Nephron (organoid): ENCODE results near the gene QSER1.
A peak's percentile ranks its signal among the peaks of the same experiment; 100 is the strongest.

Experiments
- H3K27ac Mint-ChIP-seq, 3 experiments: 2 replicates each; pipeline ENCODE4 v1.8.0; 2020; ENCODE audit warnings: mixed read lengths in 3 of 3, mild to moderate bottlenecking in 2 of 3, moderate library complexity in 1 of 3
- H3K27me3 Mint-ChIP-seq: 2 replicates; pipeline ENCODE4 v1.8.0; 2021; ENCODE audit warnings: low read depth, mild to moderate bottlenecking, moderate library complexity, mixed read lengths
- H3K36me3 Mint-ChIP-seq: 2 replicates; pipeline ENCODE4 v1.8.0; 2020; ENCODE audit warnings: low read depth, mixed read lengths
- H3K4me1 Mint-ChIP-seq: 2 replicates; pipeline ENCODE4 v1.8.0; 2020; ENCODE audit warnings: mixed read lengths
- H3K4me3 Mint-ChIP-seq, 3 experiments: 2 replicates each; pipeline ENCODE4 v1.8.0; 2020; ENCODE audit warnings: mild to moderate bottlenecking in 3 of 3, mixed read lengths in 3 of 3, moderate library complexity in 2 of 3
- H3K9me3 Mint-ChIP-seq: 2 replicates; pipeline ENCODE4 v1.8.0; 2020; ENCODE audit warnings: mixed read lengths
- TF ChIP-seq, protein P1 (sequence below), 3 experiments: fragments of 200-600 bp; sonication (generic); IDR thresholded peaks; one replicate each; pipeline ENCODE4 v1.5.0; 2021; ENCODE audit warnings: antibody characterized with exemption in 3 of 3; ENCODE audit not compliant: unreplicated experiment in 3 of 3

QSER1 gene

GRCh38 chr11:32893093-32893342, 407 bp downstream of the QSER1 start:
- Mint-ChIP-seq H3K27ac (peak overlapping the region in 2 of 3 experiments; percentile 98 to 99), H3K27me3 (peaks cover 4% of the 10 kb centered on the region), H3K9me3 (no peaks in the 10 kb centered on the region), H3K4me1 (peaks cover 42% of the 10 kb centered on the region), H3K4me3 (peak overlapping the region; percentile 98), H3K36me3 (peaks cover 7% of the 10 kb centered on the region)
- TF ChIP-seq, protein P1, sequence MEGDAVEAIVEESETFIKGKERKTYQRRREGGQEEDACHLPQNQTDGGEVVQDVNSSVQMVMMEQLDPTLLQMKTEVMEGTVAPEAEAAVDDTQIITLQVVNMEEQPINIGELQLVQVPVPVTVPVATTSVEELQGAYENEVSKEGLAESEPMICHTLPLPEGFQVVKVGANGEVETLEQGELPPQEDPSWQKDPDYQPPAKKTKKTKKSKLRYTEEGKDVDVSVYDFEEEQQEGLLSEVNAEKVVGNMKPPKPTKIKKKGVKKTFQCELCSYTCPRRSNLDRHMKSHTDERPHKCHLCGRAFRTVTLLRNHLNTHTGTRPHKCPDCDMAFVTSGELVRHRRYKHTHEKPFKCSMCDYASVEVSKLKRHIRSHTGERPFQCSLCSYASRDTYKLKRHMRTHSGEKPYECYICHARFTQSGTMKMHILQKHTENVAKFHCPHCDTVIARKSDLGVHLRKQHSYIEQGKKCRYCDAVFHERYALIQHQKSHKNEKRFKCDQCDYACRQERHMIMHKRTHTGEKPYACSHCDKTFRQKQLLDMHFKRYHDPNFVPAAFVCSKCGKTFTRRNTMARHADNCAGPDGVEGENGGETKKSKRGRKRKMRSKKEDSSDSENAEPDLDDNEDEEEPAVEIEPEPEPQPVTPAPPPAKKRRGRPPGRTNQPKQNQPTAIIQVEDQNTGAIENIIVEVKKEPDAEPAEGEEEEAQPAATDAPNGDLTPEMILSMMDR (IDR thresholded peaks at IDR 0.05; ENCODE audit: unreplicated experiment in 3 of 3), result no peak

- TF ChIP-seq, protein P1 (IDR thresholded peaks at IDR 0.05; ENCODE audit: unreplicated experiment in 3 of 3), result peak; percentile 45 to 66 (median 50)
- H3K4me3 Mint-ChIP-seq, result peak overlapping the region; percentile 98
- H3K4me1 Mint-ChIP-seq, result peaks cover 44% of the 10 kb centered on the region
- H3K9me3 Mint-ChIP-seq, result no peaks in the 10 kb centered on the region
- H3K36me3 Mint-ChIP-seq, result peaks cover 8% of the 10 kb centered on the region
- peak overlapping the region; percentile 98 to 99 (median 99) for H3K27ac Mint-ChIP-seq
- H3K27me3 Mint-ChIP-seq, result peaks cover 4% of the 10 kb centered on the region
Observed at GRCh38 chr11:32893343-32894148, 935 bp downstream of the QSER1 start.

DNA sequence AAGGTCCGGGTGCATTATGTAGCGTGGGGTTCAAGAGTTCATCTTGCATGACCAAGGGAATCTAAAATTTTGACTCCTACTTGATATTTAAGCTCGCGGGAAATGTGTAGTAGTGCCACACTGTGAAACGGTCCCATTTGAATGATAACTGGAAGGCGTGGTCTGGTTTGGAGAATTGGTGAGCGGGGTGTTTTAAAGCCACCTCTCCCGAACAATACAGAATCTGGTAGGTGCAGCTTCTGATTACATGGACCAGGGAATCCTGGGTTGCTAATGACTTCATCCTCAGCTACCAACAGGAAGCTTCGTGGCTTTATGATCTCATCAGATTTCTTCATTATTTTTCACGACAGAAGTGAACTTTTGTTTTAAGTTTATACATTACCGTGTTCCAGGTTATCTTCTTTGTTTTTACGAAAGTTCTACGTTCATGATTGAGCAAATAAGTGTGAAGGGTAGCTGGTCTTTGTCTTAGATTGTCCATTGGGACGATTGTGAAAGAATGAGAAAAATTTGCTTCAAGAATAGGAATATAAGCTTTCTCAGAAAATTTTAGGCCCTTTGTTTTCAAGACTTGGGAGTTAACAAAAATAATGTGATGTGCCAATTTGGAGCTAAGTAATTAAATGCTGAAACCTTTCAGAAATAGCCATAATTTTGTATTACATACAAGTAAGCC, 1.7 kb downstream of the QSER1 start:
- H3K4me3 Mint-ChIP-seq, result peak overlapping the region; percentile 98
- peaks cover 44% of the 10 kb centered on the region for H3K4me1 Mint-ChIP-seq
- no peaks in the 10 kb centered on the region for H3K9me3 Mint-ChIP-seq
- peaks cover 4% of the 10 kb centered on the region for H3K27me3 Mint-ChIP-seq
- peak overlapping the region; percentile 98 to 99 (median 99) for H3K27ac Mint-ChIP-seq
- TF ChIP-seq, protein P1 (IDR thresholded peaks at IDR 0.05; ENCODE audit: unreplicated experiment in 3 of 3), result no peak
- H3K36me3 Mint-ChIP-seq, result peaks cover 15% of the 10 kb centered on the region

DNA sequence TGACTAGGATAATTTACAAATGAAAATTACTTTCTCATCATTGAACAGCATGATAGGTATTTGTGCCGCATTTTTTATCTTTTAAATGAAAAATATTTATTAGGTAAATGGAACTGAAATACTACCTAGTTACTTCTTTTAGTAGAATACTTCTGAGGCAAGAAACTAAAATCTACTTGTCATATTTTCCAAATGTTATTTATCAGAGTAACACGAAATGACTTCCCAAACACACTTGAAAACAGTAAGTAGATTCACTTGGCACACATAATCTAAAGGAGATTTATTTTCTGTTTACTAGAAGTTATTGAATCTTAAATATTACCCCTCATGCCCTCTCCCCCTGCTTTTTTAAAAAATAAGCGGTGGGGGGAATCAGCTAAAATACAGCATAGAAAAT, 2.3 kb downstream of the QSER1 start:
- Mint-ChIP-seq H3K27ac (peak overlapping the region; percentile 87 to 99 (median 98)), H3K9me3 (no peaks in the 10 kb centered on the region), H3K36me3 (peaks cover 21% of the 10 kb centered on the region), H3K4me3 (peak overlapping the region; percentile 98), H3K4me1 (peaks cover 44% of the 10 kb centered on the region), H3K27me3 (no peaks in the 10 kb centered on the region)
- TF ChIP-seq, protein P1 (IDR thresholded peaks at IDR 0.05; ENCODE audit: unreplicated experiment in 3 of 3), result no peak

GRCh38 chr11:32895471-32895870, 2.9 kb downstream of the QSER1 start:
- H3K4me1 Mint-ChIP-seq, result peaks cover 44% of the 10 kb centered on the region
- TF ChIP-seq, protein P1 (IDR thresholded peaks at IDR 0.05; ENCODE audit: unreplicated experiment in 3 of 3), result no peak
- peaks cover 23% of the 10 kb centered on the region for H3K36me3 Mint-ChIP-seq
- no peaks in the 10 kb centered on the region for H3K9me3 Mint-ChIP-seq
- no peaks in the 10 kb centered on the region for H3K27me3 Mint-ChIP-seq
- H3K27ac Mint-ChIP-seq, result peak overlapping the region; percentile 71 to 98 (median 87)
- peak overlapping the region; percentile 80 to 98 (median 98) for H3K4me3 Mint-ChIP-seq
